HL-60 (cell line): Measurements from ENCODE around the gene TMEM198.

Experiments
- DNase-seq, 2 experiments: peaks; one replicate each; pipeline ENCODE4 v3.0.0-alpha.2; 2010 to 2020; ENCODE audit warnings: low read depth in 1 of 2, low spot score in 1 of 2
- H3K27ac ChIP-seq: fragments of 250-450 bp; sonication (Bioruptor Pico); replicated peaks from 2 replicates; pipeline ENCODE4 v1.5.1; 2020; ENCODE audit warnings: mild to moderate bottlenecking, moderate library complexity
- H3K27me3 ChIP-seq: fragments of 250-450 bp; sonication (Bioruptor Pico); 2 replicates; pipeline ENCODE4 v1.5.1; 2021; ENCODE audit warnings: mild to moderate bottlenecking, moderate library complexity; ENCODE audit not compliant: insufficient read depth, poor library complexity, severe bottlenecking
- H3K4me3 ChIP-seq: replicated peaks from 2 replicates; pipeline ENCODE4 v1.5.1; 2011; ENCODE audit warnings: mild to moderate bottlenecking, control low read depth, low read length; ENCODE audit not compliant: insufficient read depth
- CTCF ChIP-seq: IDR thresholded peaks from one replicate; pipeline ENCODE4 v1.5.1; 2011; ENCODE audit warnings: low read length, control low read depth, inconsistent platforms; ENCODE audit not compliant: insufficient read depth
- GABPA ChIP-seq: IDR thresholded peaks from 2 replicates; pipeline ENCODE4 v1.6.1; 2012; ENCODE audit warnings: low read depth
- POLR2AphosphoS5 ChIP-seq: IDR thresholded peaks from 2 replicates; pipeline ENCODE4 v1.6.1; 2012; ENCODE audit warnings: low read depth
- SPI1 ChIP-seq: IDR thresholded peaks from 2 replicates; pipeline ENCODE4 v1.6.1; 2012; ENCODE audit warnings: low read depth, mild to moderate bottlenecking, borderline replicate concordance
- TF ChIP-seq, protein P1 (sequence below): IDR thresholded peaks from 2 replicates; pipeline ENCODE4 v1.6.1; 2012; ENCODE audit warnings: low read depth; ENCODE audit not compliant: insufficient replicate concordance

The TMEM198 gene

GRCh38 chr2:219581346-219581745 is 37.5 kb downstream of the TMEM198 start:
- Histone ChIP-seq H3K27me3 (no peaks in the 10 kb centered on the region), H3K27ac (no peak overlapping the region), H3K4me3 (no peak overlapping the region)
- TF ChIP-seq POLR2AphosphoS5 (no peak), GABPA (no peak), SPI1 (no peak), CTCF (no peak)
- TF ChIP-seq, protein P1, sequence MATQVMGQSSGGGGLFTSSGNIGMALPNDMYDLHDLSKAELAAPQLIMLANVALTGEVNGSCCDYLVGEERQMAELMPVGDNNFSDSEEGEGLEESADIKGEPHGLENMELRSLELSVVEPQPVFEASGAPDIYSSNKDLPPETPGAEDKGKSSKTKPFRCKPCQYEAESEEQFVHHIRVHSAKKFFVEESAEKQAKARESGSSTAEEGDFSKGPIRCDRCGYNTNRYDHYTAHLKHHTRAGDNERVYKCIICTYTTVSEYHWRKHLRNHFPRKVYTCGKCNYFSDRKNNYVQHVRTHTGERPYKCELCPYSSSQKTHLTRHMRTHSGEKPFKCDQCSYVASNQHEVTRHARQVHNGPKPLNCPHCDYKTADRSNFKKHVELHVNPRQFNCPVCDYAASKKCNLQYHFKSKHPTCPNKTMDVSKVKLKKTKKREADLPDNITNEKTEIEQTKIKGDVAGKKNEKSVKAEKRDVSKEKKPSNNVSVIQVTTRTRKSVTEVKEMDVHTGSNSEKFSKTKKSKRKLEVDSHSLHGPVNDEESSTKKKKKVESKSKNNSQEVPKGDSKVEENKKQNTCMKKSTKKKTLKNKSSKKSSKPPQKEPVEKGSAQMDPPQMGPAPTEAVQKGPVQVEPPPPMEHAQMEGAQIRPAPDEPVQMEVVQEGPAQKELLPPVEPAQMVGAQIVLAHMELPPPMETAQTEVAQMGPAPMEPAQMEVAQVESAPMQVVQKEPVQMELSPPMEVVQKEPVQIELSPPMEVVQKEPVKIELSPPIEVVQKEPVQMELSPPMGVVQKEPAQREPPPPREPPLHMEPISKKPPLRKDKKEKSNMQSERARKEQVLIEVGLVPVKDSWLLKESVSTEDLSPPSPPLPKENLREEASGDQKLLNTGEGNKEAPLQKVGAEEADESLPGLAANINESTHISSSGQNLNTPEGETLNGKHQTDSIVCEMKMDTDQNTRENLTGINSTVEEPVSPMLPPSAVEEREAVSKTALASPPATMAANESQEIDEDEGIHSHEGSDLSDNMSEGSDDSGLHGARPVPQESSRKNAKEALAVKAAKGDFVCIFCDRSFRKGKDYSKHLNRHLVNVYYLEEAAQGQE = no peak
- no peak for DNase-seq

DNA sequence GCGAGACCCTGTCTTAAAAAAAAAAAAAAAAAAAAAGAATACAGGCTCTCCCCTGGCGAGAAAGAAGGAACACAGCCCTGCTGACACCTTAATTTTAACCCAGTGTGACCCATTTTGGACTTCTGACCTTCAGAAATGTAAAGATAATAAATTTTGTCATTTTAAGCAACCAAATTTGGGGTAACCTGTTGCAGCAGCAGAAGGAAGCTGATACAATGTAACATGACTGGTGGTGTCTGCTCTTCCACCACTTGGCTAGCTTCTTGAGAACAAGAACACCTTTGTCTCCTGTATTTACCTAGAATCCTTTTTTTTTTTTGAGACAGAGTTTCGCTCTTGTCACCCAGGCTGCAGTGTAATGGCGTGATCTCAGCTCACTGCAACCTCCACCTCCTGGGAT is 47.3 kb downstream of the TMEM198 start:
- no peaks in the 10 kb centered on the region for H3K27me3 ChIP-seq
- TF ChIP-seq POLR2AphosphoS5 = no peak
- TF ChIP-seq, protein P1 = no peak
- no peak for TF ChIP-seq CTCF
- TF ChIP-seq SPI1 = no peak
- no peak for TF ChIP-seq GABPA

GRCh38 chr2:219592736-219593135 is 48.9 kb downstream of the TMEM198 start:
- Histone ChIP-seq H3K27ac (no peak overlapping the region), H3K4me3 (no peak overlapping the region), H3K27me3 (no peaks in the 10 kb centered on the region)
- TF ChIP-seq, protein P1 = no peak
- TF ChIP-seq CTCF (no peak), SPI1 (no peak), POLR2AphosphoS5 (no peak), GABPA (no peak)
- no peak for DNase-seq

More for the DNA sequence above, 47.3 kb downstream of the TMEM198 start:
- Histone ChIP-seq H3K4me3 (no peak overlapping the region), H3K27ac (no peak overlapping the region)
- no peak for DNase-seq
